ENCODE results near the gene FLYWCH2.
A peak's percentile ranks its signal among the peaks of the same experiment; 100 is the strongest.
"Not testable (repeated sequence)": the region's sequence is repeated elsewhere in the genome, so short reads cannot be mapped to it uniquely, and the experiment has no call there.

The FLYWCH2 gene

DNA sequence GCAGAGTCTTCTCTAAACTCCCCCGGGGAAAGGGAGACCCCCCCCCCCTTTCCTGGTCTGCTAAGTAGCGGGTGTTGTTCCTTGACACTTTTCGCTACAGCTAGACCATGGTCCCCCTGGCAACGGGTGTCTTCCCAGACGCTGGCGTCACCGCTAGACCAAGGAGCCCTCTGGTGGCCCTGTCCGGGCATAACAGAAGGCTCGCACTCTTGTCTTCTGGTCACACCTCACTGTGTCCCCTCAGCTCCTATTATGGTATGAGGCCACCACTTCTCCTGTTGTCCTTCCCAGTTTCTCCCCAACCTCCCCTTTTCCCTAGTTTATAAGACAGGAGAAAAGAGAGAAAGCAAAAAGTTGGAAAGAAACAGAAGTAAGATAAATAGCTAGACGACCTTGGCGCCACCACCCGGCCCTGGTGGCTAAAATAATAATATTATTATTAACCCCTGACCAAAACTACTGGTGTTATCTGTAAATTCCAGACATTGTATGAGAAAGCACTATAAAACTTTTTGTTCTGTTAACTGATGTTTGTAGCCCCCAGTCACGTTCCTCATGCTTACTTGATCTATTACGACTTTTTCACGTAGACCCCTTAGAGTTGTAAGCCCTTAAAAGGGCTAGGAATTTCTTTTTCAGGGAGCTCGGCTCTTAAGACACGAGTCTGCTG, 24.2 kb downstream of the FLYWCH2 start:
- TF ChIP-seq, protein P1, sequence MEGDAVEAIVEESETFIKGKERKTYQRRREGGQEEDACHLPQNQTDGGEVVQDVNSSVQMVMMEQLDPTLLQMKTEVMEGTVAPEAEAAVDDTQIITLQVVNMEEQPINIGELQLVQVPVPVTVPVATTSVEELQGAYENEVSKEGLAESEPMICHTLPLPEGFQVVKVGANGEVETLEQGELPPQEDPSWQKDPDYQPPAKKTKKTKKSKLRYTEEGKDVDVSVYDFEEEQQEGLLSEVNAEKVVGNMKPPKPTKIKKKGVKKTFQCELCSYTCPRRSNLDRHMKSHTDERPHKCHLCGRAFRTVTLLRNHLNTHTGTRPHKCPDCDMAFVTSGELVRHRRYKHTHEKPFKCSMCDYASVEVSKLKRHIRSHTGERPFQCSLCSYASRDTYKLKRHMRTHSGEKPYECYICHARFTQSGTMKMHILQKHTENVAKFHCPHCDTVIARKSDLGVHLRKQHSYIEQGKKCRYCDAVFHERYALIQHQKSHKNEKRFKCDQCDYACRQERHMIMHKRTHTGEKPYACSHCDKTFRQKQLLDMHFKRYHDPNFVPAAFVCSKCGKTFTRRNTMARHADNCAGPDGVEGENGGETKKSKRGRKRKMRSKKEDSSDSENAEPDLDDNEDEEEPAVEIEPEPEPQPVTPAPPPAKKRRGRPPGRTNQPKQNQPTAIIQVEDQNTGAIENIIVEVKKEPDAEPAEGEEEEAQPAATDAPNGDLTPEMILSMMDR (IDR thresholded peaks at IDR 0.05; ENCODE audit: insufficient read depth, low read depth, low read length, missing control alignments), result peak; percentile 49
- DNase-seq (ENCODE audit: low read depth), result peak; percentile 53
- H3K4me3 ChIP-seq (ENCODE audit: low read length), result not testable (repeated sequence)

DNA sequence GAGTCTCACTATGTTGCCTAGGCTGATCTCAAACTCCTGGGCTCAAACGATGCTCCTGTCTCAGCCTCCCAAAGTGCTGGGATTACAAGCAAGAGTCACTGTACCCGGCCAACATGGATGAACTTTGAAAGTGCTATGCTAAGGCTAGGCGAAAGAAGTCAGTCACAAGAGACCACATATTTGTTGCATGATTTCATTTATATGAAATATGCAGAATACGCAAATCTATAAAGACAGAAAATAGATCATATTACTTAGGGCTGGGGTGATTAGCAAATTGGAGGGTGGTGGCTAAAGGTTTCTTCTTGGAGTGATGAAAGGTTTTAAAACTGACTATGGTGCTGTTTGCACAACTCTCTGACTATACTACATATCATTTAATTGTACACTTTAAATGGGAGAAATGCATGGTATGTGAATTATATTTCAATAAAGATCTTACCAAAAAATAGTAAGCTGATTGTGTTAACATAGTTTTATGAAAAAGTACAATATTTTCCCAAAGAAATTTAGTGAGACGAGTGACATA, 27.5 kb downstream of the FLYWCH2 start:
- DNase-seq (ENCODE audit: low read depth), result no peak
- TF ChIP-seq, protein P1 (IDR thresholded peaks at IDR 0.05; ENCODE audit: insufficient read depth, low read depth, low read length, missing control alignments), result no peak

DNA sequence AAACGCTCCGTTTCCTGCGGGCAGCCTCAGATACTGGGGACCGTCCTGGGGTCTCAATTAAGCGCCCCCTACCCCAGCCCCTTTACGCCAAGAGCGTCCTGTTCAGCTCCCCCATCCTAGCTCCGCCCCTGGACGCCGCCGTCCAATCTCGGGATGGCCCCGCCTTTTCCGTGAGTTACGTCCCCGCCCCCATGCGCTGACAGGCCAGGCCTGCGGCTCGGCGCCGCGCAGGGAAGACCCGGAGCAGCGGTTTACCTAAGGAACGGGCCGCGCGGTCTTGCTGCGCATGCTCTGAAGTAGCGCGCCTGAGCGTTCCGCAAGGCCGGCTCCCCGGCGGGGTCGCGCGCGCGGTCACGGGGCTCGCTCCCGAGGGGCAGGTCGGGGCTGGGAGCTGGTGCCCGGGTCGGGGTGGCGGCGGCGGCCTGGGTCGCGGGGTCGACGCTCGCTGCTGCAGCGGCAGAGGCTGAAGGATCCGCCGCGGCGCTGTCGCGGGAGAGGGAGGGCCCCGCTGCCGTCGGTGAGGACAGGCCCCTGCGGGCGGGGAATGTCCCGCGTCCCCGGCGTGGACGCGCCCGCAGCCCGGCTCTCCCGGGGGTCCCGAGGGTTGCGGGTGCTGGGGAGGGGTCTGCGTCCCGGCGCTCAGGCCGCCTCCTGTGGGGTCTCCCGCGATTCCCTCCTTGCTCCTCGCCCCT, 28.8 kb downstream of the FLYWCH2 start, which contains the start of gene FLYWCH1:
TSS of gene FLYWCH1 (plus strand) at position 294 of the 692 bp plus-strand sequence. CDS start 17,755 bp downstream, outside the sequence.
- TF ChIP-seq, protein P1 (IDR thresholded peaks at IDR 0.05; ENCODE audit: insufficient read depth, low read depth, low read length, missing control alignments), result no peak
- H3K4me3 ChIP-seq (ENCODE audit: low read length), result peak within 1 kb of the TSS; percentile 80
- DNase-seq (ENCODE audit: low read depth), result peak; percentile 99

More for the DNA sequence above, 27.5 kb downstream of the FLYWCH2 start:
- no peak overlapping the region for H3K4me3 ChIP-seq (ENCODE audit: low read length)

DNA sequence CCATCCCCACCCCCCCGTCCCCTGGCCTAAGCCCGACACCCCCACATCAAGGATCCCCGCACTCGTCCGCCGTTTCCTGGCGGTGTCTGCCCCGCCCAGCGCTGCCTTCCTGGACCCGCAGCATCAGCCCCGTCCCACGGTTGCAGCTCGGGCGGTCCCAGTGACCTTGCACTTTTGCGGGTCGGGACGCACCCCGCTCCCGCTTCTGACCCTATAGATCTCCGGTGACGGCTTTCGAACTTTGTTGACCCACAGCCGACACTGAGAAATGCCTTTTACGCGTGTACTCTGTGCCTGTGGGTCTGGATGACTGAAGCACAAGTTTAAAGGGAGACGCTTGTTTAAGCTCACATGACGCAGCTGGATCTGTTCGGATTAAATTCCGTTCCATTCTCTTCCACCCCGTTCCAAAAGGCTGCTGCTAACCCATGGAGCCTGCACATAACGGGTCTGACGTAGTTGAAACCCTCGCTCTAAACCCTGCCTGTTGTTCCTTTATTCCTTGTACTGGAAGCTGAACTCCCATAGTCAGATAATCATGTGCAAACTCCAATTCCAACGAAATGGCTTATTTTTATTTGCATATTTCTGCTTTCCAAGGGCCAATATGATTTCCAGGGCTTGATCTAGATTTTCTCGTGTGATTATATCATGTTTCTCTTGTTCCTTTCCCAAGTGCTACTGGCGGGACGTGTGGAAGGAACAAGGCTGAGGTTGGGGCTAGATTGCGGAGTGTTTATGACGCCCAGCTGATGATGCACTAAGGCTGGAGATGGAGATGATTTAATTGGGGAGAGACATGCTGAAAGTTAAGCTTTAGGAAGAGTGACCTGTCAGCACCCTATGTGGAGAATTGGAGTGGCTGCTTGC, 29.6 kb downstream of the FLYWCH2 start:
- peak overlapping the region; percentile 80 for H3K4me3 ChIP-seq (ENCODE audit: low read length)
- peak; percentile 40 for DNase-seq (ENCODE audit: low read depth)
- TF ChIP-seq, protein P1 (IDR thresholded peaks at IDR 0.05; ENCODE audit: insufficient read depth, low read depth, low read length, missing control alignments), result no peak

DNA sequence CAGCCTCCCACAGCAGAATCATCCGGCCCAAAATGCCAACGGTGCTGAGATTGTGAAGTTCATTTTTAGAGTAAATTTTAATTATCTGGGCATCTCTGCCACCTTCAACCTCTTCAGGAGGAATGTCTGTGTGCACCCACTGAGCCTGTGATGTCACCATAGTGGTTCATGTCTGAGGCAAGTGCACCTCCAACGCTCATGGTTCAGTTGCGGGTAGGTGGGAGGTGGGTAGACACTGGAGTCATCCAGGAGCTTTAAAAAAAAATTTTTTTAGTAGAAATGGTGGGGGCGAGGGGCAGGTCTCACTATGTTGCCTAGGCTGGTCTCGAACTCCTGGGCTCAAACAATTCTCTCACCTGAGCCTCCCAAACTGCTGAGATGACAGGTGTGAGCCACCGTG, 30.6 kb downstream of the FLYWCH2 start:
- no peak for DNase-seq (ENCODE audit: low read depth)
- H3K4me3 ChIP-seq (ENCODE audit: low read length), result no peak overlapping the region

DNA sequence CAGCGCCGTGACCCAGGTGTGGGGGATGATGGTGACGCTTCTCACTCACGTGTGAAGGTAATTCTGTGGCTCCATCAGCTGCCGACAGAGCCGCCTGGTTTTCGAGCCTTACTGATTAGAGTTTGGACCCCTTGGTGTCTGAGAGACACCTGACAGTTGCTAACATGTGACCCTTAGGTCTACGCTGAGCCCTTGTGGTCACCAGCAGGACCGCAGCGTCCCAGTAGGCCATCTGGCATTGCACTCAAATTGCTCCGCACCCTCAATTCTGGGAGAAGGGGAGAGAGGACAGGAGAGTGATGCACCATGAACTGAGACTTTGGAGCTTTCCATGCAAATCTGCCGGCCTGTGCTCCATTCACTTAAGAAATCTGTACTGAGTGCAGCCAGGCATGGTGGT, 31.2 kb downstream of the FLYWCH2 start:
- no peak for DNase-seq (ENCODE audit: low read depth)
- TF ChIP-seq, protein P1 (IDR thresholded peaks at IDR 0.05; ENCODE audit: insufficient read depth, low read depth, low read length, missing control alignments), result no peak
- no peak overlapping the region for H3K4me3 ChIP-seq (ENCODE audit: low read length)

More for the DNA sequence above, 30.6 kb downstream of the FLYWCH2 start:
- TF ChIP-seq, protein P1 (IDR thresholded peaks at IDR 0.05; ENCODE audit: insufficient read depth, low read depth, low read length, missing control alignments), result no peak

Data from epithelial cell of esophagus (primary cell).